HepG2 (cell line): ENCODE results near the gene OBSL1. TPM values are rescaled to one million over a fixed set of nuclear protein-coding genes. Genes with fewer than 3 reads are reported as not detected.

Source experiments
- ATAC-seq: fragments of 200-7000 bp; cut with Tn5 transposase; 3 replicates; pipeline ENCODE4 v1.9.1; 2020; ENCODE audit warnings: mild to moderate bottlenecking, moderate library complexity
- BruUV-seq: library from RNA; stranded (reverse); fragments of 400-500 nt; replicated peaks from 2 replicates; lab custom pipeline; 2021; lab: Mats Ljungman, UMichigan
- CTCF ChIA-PET: fragments of 300-600 bp; formaldehyde crosslinking; extraction: SDS; loops from one replicate; lab custom pipeline; 2021; ENCODE audit warnings: low total read pairs, inconsistent platforms, low intra/inter-chr PET ratio; lab: Yijun Ruan, JAX
- POLR2A ChIA-PET: fragments of 350-600 bp; sonication (Branson Sonifier 250); formaldehyde crosslinking; loops from one replicate; lab custom pipeline; 2020; ENCODE audit warnings: antibody characterized with exemption, inconsistent platforms; lab: Yijun Ruan, JAX
- DNase-seq: peaks from one replicate; pipeline ENCODE4 v3.0.0-alpha.2; 2015; ENCODE audit warnings: low spot score
- FAIRE-seq: peaks from 3 replicates; lab custom pipeline; 2011; peaks lifted over from hg19 to GRCh38; lab: Jason Lieb, UNC
- H2AFZ ChIP-seq: one replicate; pipeline ENCODE4 v1.6.1; 2011; ENCODE audit warnings: low read length, inconsistent platforms
- H3K27ac ChIP-seq: fragments of 300-600 bp; 3 replicates; pipeline ENCODE4 v1.8.0; 2011; ENCODE audit warnings: mixed run types, mild to moderate bottlenecking, mixed read lengths, low read length, inconsistent platforms; ENCODE audit not compliant: insufficient read depth; ENCODE audit errors: extremely low read length
- H3K27me3 ChIP-seq, 2 experiments: fragments of 200-600 bp in 1 of 2; 2 replicates in 1 of 2; 3 replicates in 1 of 2; pipeline versions ENCODE4 v1.6.0 to v1.8.0; 2011; ENCODE audit warnings: low read length in 2 of 2, mild to moderate bottlenecking in 2 of 2, moderate library complexity in 2 of 2, inconsistent platforms in 1 of 2; ENCODE audit not compliant: insufficient read depth in 2 of 2, control insufficient read depth in 1 of 2
- H3K36me3 ChIP-seq, 2 experiments: fragments of 200-600 bp in 1 of 2; replicated peaks in 1 of 2; 2 replicates in 1 of 2; 3 replicates in 1 of 2; pipeline versions ENCODE4 v1.5.1 to v1.8.0; 2011; ENCODE audit warnings: low read length in 2 of 2, inconsistent platforms in 1 of 2; ENCODE audit not compliant: insufficient read depth in 2 of 2, control insufficient read depth in 1 of 2
- H3K4me1 ChIP-seq: 2 replicates; pipeline ENCODE4 v1.5.1; 2012; ENCODE audit warnings: low read length, inconsistent platforms; ENCODE audit not compliant: insufficient read depth
- H3K4me2 ChIP-seq: 2 replicates; pipeline ENCODE4 v1.6.0; 2011; ENCODE audit warnings: low read depth, low read length, inconsistent platforms
- H3K4me3 ChIP-seq, 3 experiments: fragments of 200-600 bp in 1 of 3; sonication (generic), shearing (Covaris generic) in 1 of 3; replicated peaks in 1 of 3; 2 replicates each; pipeline ENCODE4 v1.5.1; 2011 to 2016; ENCODE audit warnings: low read length in 3 of 3, inconsistent platforms in 2 of 3, low read depth in 2 of 3, mild to moderate bottlenecking in 2 of 3, control low read depth in 1 of 3, mixed read lengths in 1 of 3; ENCODE audit not compliant: insufficient read depth in 1 of 3
- H3K79me2 ChIP-seq: one replicate; pipeline ENCODE4 v1.6.1; 2011; ENCODE audit warnings: low read length, inconsistent platforms; ENCODE audit not compliant: insufficient read depth
- H3K9ac ChIP-seq: 2 replicates; pipeline ENCODE4 v1.6.0; 2011; ENCODE audit warnings: mild to moderate bottlenecking, low read depth, low read length, inconsistent platforms; ENCODE audit not compliant: insufficient read depth
- H3K9me3 ChIP-seq: 2 replicates; pipeline ENCODE4 v1.5.1; 2012; ENCODE audit warnings: mild to moderate bottlenecking, low read length
- H4K20me1 ChIP-seq: 2 replicates; pipeline ENCODE4 v1.6.0; 2011; ENCODE audit warnings: inconsistent platforms, mild to moderate bottlenecking, low read length, moderate library complexity; ENCODE audit not compliant: insufficient read depth
- CBX2 ChIP-seq, 2 experiments: fragments of 200-600 bp in 1 of 2; sonication (generic); formaldehyde crosslinking in 1 of 2; IDR thresholded peaks; 2 replicates each; pipeline versions ENCODE4 v1.7.0 to v1.8.1; 2018 to 2022; ENCODE audit warnings: low read depth in 2 of 2, low read length in 1 of 2, mild to moderate bottlenecking in 1 of 2, missing genetic modification reagents in 1 of 2
- EED ChIP-seq: sonication (generic); formaldehyde crosslinking; IDR thresholded peaks from 2 replicates; pipeline ENCODE4 v1.5.0; 2020; ENCODE audit warnings: mild to moderate bottlenecking, missing genetic modification reagents
- EHMT2 ChIP-seq: fragments of 200-600 bp; sonication (generic); IDR thresholded peaks from 2 replicates; pipeline ENCODE4 v1.7.0; 2017; ENCODE audit warnings: antibody characterized with exemption, low read depth, low read length, borderline replicate concordance
- FOXK2 ChIP-seq: fragments of 450-650 bp; IDR thresholded peaks from 2 replicates; pipeline ENCODE4 v1.6.1; 2016
- KMT2A ChIP-seq: sonication (generic); formaldehyde crosslinking; IDR thresholded peaks from 2 replicates; pipeline ENCODE4 v1.4.0; 2020; ENCODE audit warnings: missing genetic modification reagents
- POLR2AphosphoS2 ChIP-seq: IDR thresholded peaks from 2 replicates; pipeline ENCODE4 v1.6.1; 2011; ENCODE audit warnings: low read depth, low read length, improper control_type of control experiment
- SOX6 ChIP-seq, 2 experiments: fragments of 450-650 bp in 1 of 2; sonication (generic) in 1 of 2; formaldehyde crosslinking in 1 of 2; IDR thresholded peaks; 2 replicates each; pipeline versions ENCODE4 v1.4.0 to v1.6.1; 2017 to 2020; ENCODE audit warnings: antibody characterized with exemption in 1 of 2, mild to moderate bottlenecking in 1 of 2, missing genetic modification reagents in 1 of 2
- WIZ ChIP-seq: sonication (generic); formaldehyde crosslinking; IDR thresholded peaks from 2 replicates; pipeline ENCODE4 v1.5.1; 2020; ENCODE audit warnings: mild to moderate bottlenecking, missing genetic modification reagents
- ZNF224 ChIP-seq: sonication (generic); formaldehyde crosslinking; IDR thresholded peaks from 2 replicates; pipeline ENCODE4 v1.5.0; 2020; ENCODE audit warnings: mild to moderate bottlenecking, missing genetic modification reagents
- ZNF232 ChIP-seq: sonication (generic); formaldehyde crosslinking; IDR thresholded peaks from 2 replicates; pipeline ENCODE4 v1.4.0; 2020; ENCODE audit warnings: missing genetic modification reagents, borderline replicate concordance
- ZNF343 ChIP-seq: sonication (generic); formaldehyde crosslinking; IDR thresholded peaks from 2 replicates; pipeline ENCODE4 v1.4.0; 2020; ENCODE audit warnings: mild to moderate bottlenecking, missing genetic modification reagents
- WGBS: methylation state at CpG from one replicate; pipeline ENCODE4 v1.1.6; 2017; ENCODE audit warnings: low lambda C conversion rate; 5-methylcytosine and 5-hydroxymethylcytosine counted together
- in situ Hi-C: cut with HindIII; loops from 2 replicates; pipeline ENCODE4 v1.10.0; 2017; ENCODE audit warnings: low pct_unique_long_range_greater_than_20kb; ENCODE audit not compliant: extremely low pct_ligation_motif_present
- intact Hi-C: fragments of 100-400 bp; cut with micrococcal nuclease; formaldehyde crosslinking; loops from one replicate; pipeline ENCODE4 v1.10.0; 2022; ENCODE audit not compliant: unreplicated experiment
- polyA plus RNA-seq, 8 experiments: library from polyadenylated mRNA; depleted of rRNA in 3 of 8; stranded (reverse) in 7 of 8; unstranded in 1 of 8; fragments of >200 nt; fragmentation: Illumina TruSeq in 4 of 8; extraction: Trizol in 4 of 8; gene quantifications; 2 replicates each; pipeline versions ENCODE4 v1.2.1 to v1.2.3, GENCODE V29; 2011 to 2016; ENCODE audit warnings: low read depth in 4 of 8, missing spikeins in 1 of 8, mixed read lengths in 1 of 8; ENCODE audit not compliant: insufficient read depth in 1 of 8
- total RNA-seq, 5 experiments: library from RNA; depleted of rRNA; stranded (reverse); fragments of >200 nt; fragmentation: Illumina TruSeq; extraction: Trizol; gene quantifications; 2 replicates each; pipeline ENCODE4 v1.2.3, GENCODE V29; 2016; ENCODE audit warnings: low read depth in 1 of 5

Gene OBSL1
- total and polyA plus RNA-seq, 2 of the 13 experiments (the other 11 are each of a cell fraction or from before 2014, with no cell fraction given): 86.7 to 218 TPM

- Histone ChIP-seq H3K4me2 (no peak overlapping the region), H2AFZ (no peak overlapping the region), H3K27me3 (no peaks in the 10 kb centered on the region; a peak in 1 of 5 replicates), H3K79me2 (peaks cover 7% of the 10 kb centered on the region), H3K4me3 (no peak overlapping the region), H3K4me1 (peaks cover 51% of the 10 kb centered on the region), H3K27ac (no peak overlapping the region), H3K9ac (no peak overlapping the region), H4K20me1 (peaks cover 1% of the 10 kb centered on the region; the same call in 1 of the 2 replicates), H3K9me3 (no peaks in the 10 kb centered on the region), H3K36me3 (peaks cover 12 to 22% of the 10 kb centered on the region in 2 experiments; a peak in 4 of 5 replicates)
- ChIA-PET POLR2A (no interaction called here), CTCF (no interaction called here)
- FAIRE-seq (no peak), ATAC-seq (no peak), DNase-seq (no peak)
- in situ Hi-C loops (no loop called here), intact Hi-C loops (no loop called here)
- WGBS: 91% methylated on average over 9 of the region's 9 CpGs
- BruUV-seq: no TSS peak
- TF ChIP-seq ZNF343 (CRISPR knock-in tag) (no peak), WIZ (CRISPR knock-in tag) (no peak), SOX6 (IDR thresholded peaks at IDR 0.05) (no peak), SOX6 (CRISPR knock-in tag; IDR thresholded peaks at IDR 0.05) (no peak), CBX2 (IDR thresholded peaks at IDR 0.05; ENCODE audit: low read depth, low read length) (no peak), CBX2 (CRISPR knock-in tag; IDR thresholded peaks at IDR 0.05; ENCODE audit: low read depth) (no peak), EED (CRISPR knock-in tag) (no peak), EHMT2 (no peak), ZNF224 (CRISPR knock-in tag) (no peak), POLR2AphosphoS2 (0 out of 2 replicates have a peak, but pooled peaks have one; percentile 6), ZNF232 (CRISPR knock-in tag) (no peak)
Observed at GRCh38 chr2:219549619-219550018, 21.7 kb downstream of the OBSL1 start.

- Histone ChIP-seq H3K79me2 (peaks cover 12% of the 10 kb centered on the region), H3K36me3 (peaks cover 12 to 22% of the 10 kb centered on the region in 2 experiments; a peak in 4 of 5 replicates), H3K4me3 (no peak overlapping the region), H3K9me3 (no peaks in the 10 kb centered on the region), H3K4me1 (peaks cover 54% of the 10 kb centered on the region), H3K27me3 (no peaks in the 10 kb centered on the region; a peak in 1 of 5 replicates), H3K9ac (no peak overlapping the region), H2AFZ (no peak overlapping the region), H3K27ac (no peak overlapping the region), H4K20me1 (peaks cover 4% of the 10 kb centered on the region; the same call in 1 of the 2 replicates), H3K4me2 (no peak overlapping the region)
- ChIA-PET POLR2A (no interaction called here), CTCF (no interaction called here)
- no peak for FAIRE-seq
- no peak for DNase-seq
- TF ChIP-seq KMT2A (CRISPR knock-in tag): no peak
- TF ChIP-seq FOXK2: no peak
- intact Hi-C loops (no loop called here), in situ Hi-C loops (no loop called here)
- no peak for ATAC-seq
- BruUV-seq: no TSS peak
- 96% methylated on average over 18 of the region's 18 CpGs for WGBS
Observed at GRCh38 chr2:219548990-219549389, 22.3 kb downstream of the OBSL1 start.
